HEK293T (cell line): Measurements from ENCODE around the gene TCFL5.

Source experiments
- CTCF ChIA-PET: fragments of 350-600 bp; formaldehyde crosslinking; extraction: SDS; loops from one replicate; lab custom pipeline; 2021; ENCODE audit warnings: antibody characterized with exemption, inconsistent platforms; lab: Yijun Ruan, JAX
- POLR2A ChIA-PET: fragments of 350-600 bp; formaldehyde crosslinking; extraction: SDS; loops from one replicate; lab custom pipeline; 2020; ENCODE audit warnings: antibody characterized with exemption, inconsistent platforms; lab: Yijun Ruan, JAX
- DNase-seq: peaks from one replicate; pipeline ENCODE4 v3.0.0; 2012; ENCODE audit warnings: mixed read lengths; ENCODE audit errors: extremely low spot score
- ARNT ChIP-seq: fragments of 450-650 bp; IDR thresholded peaks from 2 replicates; pipeline ENCODE4 v1.6.1; 2017; ENCODE audit warnings: mild to moderate bottlenecking
- BHLHE40 ChIP-seq: fragments of 450-650 bp; IDR thresholded peaks from 2 replicates; pipeline ENCODE4 v1.6.1; 2016; ENCODE audit warnings: mild to moderate bottlenecking, moderate library complexity, borderline replicate concordance
- CTBP1 ChIP-seq: fragments of 450-650 bp; IDR thresholded peaks from 2 replicates; pipeline ENCODE4 v1.6.1; 2016; ENCODE audit warnings: borderline replicate concordance
- ELF4 ChIP-seq: fragments of 450-650 bp; IDR thresholded peaks from 2 replicates; pipeline ENCODE4 v1.6.1; 2017; ENCODE audit warnings: antibody characterized with exemption
- FOXA1 ChIP-seq: fragments of 450-650 bp; IDR thresholded peaks from 2 replicates; pipeline ENCODE4 v1.6.1; 2016; ENCODE audit warnings: mild to moderate bottlenecking
- FOXK2 ChIP-seq: fragments of 450-650 bp; IDR thresholded peaks from 2 replicates; pipeline ENCODE4 v1.6.1; 2016; ENCODE audit warnings: mild to moderate bottlenecking
- FOXM1 ChIP-seq: fragments of 450-650 bp; IDR thresholded peaks from 2 replicates; pipeline ENCODE4 v1.6.1; 2017; ENCODE audit warnings: mild to moderate bottlenecking, borderline replicate concordance
- HDGF ChIP-seq: fragments of 450-650 bp; IDR thresholded peaks from 2 replicates; pipeline ENCODE4 v1.6.1; 2017; ENCODE audit warnings: antibody characterized with exemption, borderline replicate concordance
- L3MBTL2 ChIP-seq: fragments of 450-650 bp; conservative IDR thresholded peaks from 2 replicates; pipeline ENCODE4 v1.6.1; 2016; ENCODE audit warnings: mild to moderate bottlenecking
- LEF1 ChIP-seq: fragments of 450-650 bp; IDR thresholded peaks from 2 replicates; pipeline ENCODE4 v1.6.1; 2017; ENCODE audit warnings: mild to moderate bottlenecking, borderline replicate concordance
- NFRKB ChIP-seq: fragments of 450-650 bp; IDR thresholded peaks from 2 replicates; pipeline ENCODE4 v1.6.1; 2016; ENCODE audit warnings: mild to moderate bottlenecking, moderate library complexity
- PKNOX1 ChIP-seq: fragments of 450-650 bp; IDR thresholded peaks from 2 replicates; pipeline ENCODE4 v1.6.1; 2016
- SP1 ChIP-seq: fragments of 450-650 bp; IDR thresholded peaks from 2 replicates; pipeline ENCODE4 v1.6.1; 2017
- SUZ12 ChIP-seq: fragments of 450-650 bp; IDR thresholded peaks from 2 replicates; pipeline ENCODE4 v1.6.1; 2016; ENCODE audit warnings: mild to moderate bottlenecking
- TARDBP ChIP-seq: fragments of 450-650 bp; IDR thresholded peaks from 2 replicates; pipeline ENCODE4 v1.6.1; 2016
- ZNF384 ChIP-seq: fragments of 450-650 bp; IDR thresholded peaks from 2 replicates; pipeline ENCODE4 v1.6.1; 2016

Gene TCFL5

GRCh38 chr20:62825986-62826645 lies 35.5 kb downstream of the TCFL5 start:
- ChIA-PET CTCF (no interaction called here), POLR2A (no interaction called here)
- DNase-seq = no peak
- no peak for TF ChIP-seq LEF1
- TF ChIP-seq SUZ12 = no peak
- no peak for TF ChIP-seq TARDBP
- TF ChIP-seq ARNT = no peak
- TF ChIP-seq L3MBTL2 = no peak
- TF ChIP-seq ELF4 = no peak
- TF ChIP-seq PKNOX1 = no peak
- no peak for TF ChIP-seq SP1
- TF ChIP-seq HDGF = no peak
- TF ChIP-seq ZNF384 = no peak
- TF ChIP-seq CTBP1 = no peak
- no peak for TF ChIP-seq FOXK2
- no peak for TF ChIP-seq FOXM1
- no peak for TF ChIP-seq FOXA1
- no peak for TF ChIP-seq NFRKB
- TF ChIP-seq BHLHE40 = no peak

- TF ChIP-seq TARDBP (no peak), ELF4 (no peak), SP1 (no peak), ZNF384 (no peak), LEF1 (no peak), ARNT (no peak), FOXK2 (no peak), HDGF (no peak), SUZ12 (no peak), NFRKB (no peak), BHLHE40 (no peak), FOXA1 (no peak)
- ChIA-PET POLR2A (interaction anchor here (0.9 to 1.0 kb wide), 2 partner anchors 20 to 31 kb away, joined by 3 read pairs; no protein-coding TSS in a partner anchor), CTCF (interaction anchor here (0.6 kb wide), 1 partner anchor 95 kb away, joined by 5 read pairs; no protein-coding TSS in a partner anchor)
- DNase-seq = no peak
Measured at GRCh38 chr20:62825333-62825985, 36.2 kb downstream of the TCFL5 start.

GRCh38 chr20:62824476-62825332 lies 36.9 kb downstream of the TCFL5 start:
- DNase-seq = peak; percentile 68
- ChIA-PET POLR2A (interaction anchor here (0.9 to 1.0 kb wide), 2 partner anchors 21 to 30 kb away, joined by 3 read pairs; no protein-coding TSS in a partner anchor), CTCF (interaction anchor here (0.6 kb wide), 1 partner anchor 96 kb away, joined by 5 read pairs; no protein-coding TSS in a partner anchor)
- TF ChIP-seq PKNOX1 (no peak), NFRKB (no peak), FOXA1 (no peak), SP1 (no peak), LEF1 (no peak)

- TF ChIP-seq ZNF384 (no peak), NFRKB (no peak), PKNOX1 (no peak), CTBP1 (no peak), SUZ12 (no peak), TARDBP (no peak), LEF1 (no peak), FOXA1 (no peak), BHLHE40 (no peak), SP1 (no peak), HDGF (no peak)
- POLR2A ChIA-PET = no interaction called here
- CTCF ChIA-PET = interaction anchor here (0.6 to 1.7 kb wide), 5 partner anchors 9 to 106 kb away, joined by 3 to 14 read pairs (median 4); no protein-coding TSS in a partner anchor
- DNase-seq = no peak
Measured at GRCh38 chr20:62823688-62824475, 37.7 kb downstream of the TCFL5 start.
